ENCODE data around the gene SLC7A11.

Gene SLC7A11

DNA sequence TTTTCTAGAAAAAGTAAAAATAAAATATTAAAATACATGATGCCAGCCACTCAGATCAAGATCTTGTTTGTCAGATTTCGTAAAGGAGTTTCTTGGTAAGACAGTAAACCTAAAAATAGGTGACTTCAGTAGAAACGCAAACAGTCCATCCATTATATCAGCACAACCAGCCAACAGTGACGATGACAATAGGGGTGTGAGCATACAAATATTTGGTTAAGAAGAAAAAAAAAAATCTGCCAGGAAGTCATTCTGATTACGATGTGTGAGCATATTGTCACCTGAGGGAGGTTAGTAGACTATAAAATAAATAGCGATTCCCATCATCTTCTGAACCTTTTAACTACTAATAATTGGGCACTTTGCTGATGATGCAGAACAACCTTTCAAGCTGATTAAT lies 37.6 kb downstream of the SLC7A11 start:
- no peak for DNase-seq

DNA sequence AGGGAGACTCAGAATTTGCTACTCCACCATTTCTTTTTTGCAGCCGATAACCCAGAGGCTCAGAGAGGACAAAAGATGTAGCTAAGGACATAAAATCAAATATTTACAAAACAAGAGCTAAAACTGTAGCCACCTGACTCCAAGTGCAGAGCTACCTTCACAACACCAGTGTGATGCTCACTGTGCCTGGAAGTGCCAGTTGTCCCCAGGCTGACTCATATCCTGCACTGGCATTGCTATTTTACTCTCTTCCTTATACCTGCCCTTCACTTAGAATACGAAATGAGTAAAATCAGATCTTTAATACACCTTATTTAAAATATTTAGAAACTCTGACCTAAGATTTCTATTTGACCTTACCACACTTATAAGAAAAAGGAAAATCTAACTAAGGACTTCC lies 39.5 kb downstream of the SLC7A11 start:
- DNase-seq, result no peak

DNA sequence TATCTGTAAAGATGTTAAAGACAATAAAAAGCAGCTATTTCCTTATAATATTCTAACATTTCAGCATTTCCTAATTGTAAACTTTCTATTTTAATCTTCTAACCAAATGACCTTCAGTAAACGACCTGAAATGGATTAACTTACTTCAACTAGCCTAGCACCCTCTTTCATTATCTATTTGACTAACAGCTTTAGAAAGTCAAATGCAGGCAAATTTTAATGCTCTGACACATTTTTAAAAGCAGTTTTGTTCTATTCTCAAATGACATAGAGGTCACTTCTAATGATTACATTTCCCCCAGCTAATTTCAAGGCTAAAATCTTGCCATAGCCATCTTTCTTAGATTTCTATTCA lies 41.9 kb downstream of the SLC7A11 start:
- DNase-seq, result no peak

DNA sequence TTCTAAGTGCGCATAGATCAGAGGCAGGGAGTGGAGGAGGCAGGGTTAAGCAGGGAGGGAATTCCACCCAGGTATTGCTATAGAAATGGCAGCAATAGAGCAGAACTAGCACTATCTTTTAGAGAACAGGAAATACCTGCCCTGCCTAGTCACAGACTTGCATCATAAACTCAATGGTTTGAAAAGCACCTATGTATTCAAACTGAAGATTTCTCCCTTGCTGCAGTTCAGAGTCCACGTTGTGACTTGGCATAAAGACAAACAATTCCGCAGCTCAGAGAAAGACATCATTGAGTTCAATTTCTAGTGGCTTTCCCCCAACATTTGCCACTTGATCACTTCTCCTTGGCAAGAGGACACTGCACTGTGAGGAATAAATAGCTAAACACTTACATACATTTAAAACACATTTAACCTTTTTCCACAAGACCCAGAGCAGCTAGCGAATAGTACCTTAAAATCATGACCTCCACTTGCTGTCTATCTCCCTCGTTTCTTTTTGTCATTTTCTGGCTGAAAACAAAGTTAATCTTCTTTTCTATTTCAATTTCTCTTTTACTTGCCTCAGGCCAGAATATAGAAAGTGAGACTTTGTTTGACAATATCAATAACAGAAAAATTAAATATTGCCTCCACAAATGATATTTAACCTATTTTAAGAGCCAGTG lies 42.4 kb downstream of the SLC7A11 start:
- DNase-seq, result no peak

DNA sequence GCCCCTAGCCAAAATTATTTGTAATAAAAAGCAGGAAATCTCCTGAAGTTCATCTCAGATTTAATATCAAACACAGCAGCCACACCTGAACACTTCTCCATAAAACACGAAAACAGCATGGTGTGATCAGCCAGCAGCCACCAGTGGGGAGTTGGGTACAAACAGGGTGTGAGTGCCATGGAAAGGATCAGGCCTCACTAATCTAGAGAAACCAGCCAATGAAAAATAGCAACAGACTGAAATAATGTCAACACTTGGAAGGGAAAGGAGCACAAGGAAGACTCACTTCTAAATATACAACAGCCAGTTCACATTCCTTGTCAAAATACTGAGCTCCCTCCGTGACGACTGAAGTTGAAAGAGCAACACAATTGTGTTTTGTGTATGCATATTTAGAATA lies 46.0 kb downstream of the SLC7A11 start:
- DNase-seq, result no peak

DNA sequence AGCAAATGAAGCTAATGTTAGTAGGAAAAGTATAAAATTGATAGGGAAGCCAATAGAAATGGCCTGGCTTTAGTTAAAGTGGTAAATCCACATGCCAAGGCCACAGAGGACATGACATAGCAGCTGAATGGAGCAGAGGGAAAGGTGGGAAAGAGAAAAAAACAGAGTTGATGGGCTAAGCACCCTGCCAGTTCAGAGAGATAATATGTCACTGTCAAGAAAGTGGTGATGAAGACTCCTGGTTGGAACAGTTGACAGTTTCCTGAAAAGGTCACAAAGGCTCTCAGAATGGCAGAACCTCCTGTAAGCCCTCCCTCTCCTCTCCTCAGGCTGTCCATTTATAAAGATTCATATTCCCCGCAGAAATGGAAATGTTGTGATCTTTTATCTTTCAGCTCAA lies 48.2 kb downstream of the SLC7A11 start:
- DNase-seq, result no peak

DNA sequence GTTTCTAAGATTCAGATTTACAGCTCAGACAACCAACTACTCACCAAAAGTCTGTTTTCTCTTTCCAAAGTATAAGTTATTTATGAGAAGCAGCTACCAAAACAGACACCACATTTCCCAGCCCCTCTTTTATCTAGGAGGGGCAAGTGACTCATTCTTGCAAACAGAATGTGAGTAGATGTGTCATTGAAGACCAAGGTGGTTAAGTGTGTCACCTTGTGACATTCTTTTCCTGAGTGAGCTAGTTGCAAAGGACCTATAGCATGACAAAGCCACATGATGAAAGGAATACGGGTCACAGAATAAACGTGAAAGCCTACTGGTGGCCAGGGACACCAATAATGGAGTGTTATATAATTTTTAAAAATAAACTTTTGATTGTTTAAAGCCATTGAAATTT lies 50.0 kb downstream of the SLC7A11 start:
- DNase-seq, result no peak

DNA sequence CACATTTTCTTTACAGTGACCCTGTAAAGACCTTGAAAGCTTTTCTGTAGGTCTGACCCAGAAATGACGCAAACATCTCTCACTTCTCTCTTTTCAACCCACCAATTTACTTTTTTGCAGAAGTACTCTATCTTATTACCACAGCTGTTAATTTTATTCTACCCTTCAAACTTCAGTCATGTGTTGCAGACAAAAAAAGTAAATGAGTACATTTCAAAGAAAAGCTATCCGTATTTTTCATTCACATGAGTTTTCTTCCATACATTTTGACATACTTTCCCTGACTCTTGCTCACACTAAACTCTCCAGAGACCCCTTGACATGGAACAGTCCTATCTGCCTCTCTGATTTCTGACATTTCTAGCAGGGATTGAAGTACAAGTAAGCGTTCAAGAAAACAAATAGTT lies 51.7 kb downstream of the SLC7A11 start:
- no peak for DNase-seq

DNA sequence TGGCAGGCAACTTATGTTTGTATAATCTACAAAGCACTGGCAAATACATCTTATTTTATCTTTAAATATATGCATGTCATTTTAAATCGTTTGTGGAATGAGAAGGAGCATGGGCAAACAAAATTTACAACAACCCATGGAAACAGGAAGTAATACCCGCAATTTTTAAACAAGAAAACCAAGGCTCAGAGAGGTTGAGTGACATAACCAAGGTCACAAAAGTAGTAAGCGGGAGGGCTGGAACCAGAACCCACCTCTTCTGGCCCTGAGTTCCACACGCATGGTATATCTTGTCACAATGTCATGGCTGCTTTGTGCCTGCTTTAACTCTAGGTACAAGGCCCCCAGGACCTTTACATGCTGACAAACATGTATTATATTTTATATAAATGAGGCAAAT lies 52.9 kb downstream of the SLC7A11 start:
- DNase-seq, result no peak

DNA sequence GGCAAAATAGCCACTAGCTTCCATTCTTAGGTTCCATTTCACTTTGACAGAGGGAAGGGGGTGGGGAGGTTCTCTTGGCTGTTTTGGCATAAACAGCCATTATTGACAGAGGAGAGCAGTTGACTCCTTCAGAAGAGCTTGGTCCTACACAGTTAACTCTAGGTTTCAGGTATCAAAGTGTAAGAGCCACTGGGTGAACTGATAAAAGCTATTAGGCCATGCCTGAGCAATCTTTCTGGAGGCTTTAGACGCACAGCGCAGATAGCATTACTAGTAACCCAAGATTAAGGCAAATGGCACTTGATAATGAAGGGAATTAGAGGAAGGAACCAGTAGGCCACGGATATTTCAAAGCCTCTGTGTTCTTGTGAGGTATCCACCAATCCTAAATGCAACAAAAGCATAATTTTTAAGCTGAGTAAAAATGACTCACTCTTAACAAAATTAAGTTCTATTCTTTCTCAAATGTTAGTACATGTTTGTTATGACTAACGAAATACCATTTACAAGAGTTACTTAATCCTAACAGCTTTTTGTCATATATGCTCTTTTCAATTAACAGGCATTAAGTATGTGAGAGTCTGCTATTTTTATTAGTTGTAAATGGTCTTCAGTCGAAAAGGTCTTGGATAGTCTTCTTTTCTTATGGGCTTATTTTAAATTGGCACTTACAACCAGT lies 53.6 kb downstream of the SLC7A11 start:
- DNase-seq, result no peak

DNA sequence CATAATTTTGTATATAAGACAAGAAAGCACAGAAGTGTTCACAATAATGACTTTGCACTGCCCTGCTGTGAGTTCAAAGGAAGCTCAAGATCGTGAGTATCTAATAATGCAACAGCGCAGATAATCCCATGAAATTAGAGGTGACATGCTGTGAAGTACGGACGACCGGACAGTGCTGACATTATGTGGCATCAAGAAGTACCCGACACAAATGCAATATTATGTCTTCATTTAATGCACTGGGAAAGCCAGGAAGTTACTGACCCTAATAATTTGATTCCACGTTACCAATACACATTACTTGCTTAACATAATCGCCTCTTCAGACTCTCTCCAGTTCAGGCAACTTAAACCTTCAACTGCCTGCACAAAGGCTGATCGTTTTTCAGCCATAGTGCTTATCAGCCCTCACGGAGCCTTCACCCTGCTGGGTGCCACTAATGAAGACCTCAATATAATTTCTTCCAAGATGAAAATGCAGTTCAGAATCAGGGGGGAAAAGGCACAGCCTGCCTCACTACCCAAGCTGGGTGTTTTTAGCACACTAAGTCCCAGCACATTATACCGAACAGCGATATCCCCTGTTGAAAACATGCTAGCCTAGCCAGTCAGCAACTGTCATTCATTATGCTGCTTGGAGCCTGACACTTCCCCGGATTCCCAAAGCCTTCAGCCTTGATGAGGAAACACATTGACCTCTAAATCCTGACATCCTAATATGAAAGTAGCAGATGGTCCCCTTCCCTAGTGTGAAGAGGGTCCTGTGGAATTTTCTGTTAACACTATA lies 56.1 kb downstream of the SLC7A11 start:
- no peak for DNase-seq

DNA sequence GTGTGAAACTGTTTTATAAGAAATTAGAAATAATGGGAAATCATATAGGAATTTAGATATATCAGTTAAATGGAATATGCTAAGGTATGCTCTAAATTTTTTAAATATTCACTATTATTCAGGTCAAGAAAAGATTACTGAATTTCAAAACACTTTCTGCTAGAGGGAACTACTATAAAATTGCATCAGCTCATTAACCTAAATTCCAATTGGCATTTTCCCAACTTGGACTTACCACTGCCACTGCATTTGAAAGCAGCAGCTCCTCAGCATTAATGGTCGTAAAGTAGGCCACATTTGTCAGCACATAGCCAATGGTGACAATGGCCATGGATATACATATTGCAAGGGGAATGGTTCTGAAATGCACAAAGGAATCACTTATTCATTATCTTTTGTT lies 57.3 kb downstream of the SLC7A11 start:
- DNase-seq, result no peak

DNA sequence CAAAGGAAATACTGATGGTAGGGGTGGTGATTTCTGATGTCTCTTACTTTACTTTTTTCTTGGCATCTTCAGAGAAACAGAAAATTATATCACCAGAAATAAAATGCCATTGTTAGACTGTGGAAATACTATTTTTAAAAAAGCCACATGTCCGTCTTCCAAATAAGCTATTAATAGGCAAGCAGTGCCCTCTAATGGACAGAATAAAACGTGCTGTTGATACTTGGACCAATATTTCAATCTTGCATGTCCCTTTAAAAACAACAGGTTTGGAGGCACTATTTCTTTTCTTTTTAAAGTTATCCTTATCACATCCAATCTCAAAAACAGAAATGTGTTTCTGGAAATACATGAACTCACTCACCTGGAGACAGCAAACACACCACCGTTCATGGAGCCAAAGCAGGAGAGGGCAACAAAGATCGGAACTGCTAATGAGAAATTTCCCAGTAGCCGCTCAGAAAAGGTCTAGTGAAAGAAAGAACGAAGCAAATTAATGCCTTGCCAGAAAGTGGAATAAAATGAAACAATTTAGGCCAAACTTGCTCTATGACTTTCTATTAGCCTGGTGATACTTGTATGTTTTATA lies 59.2 kb downstream of the SLC7A11 start:
- no peak for DNase-seq

DNA sequence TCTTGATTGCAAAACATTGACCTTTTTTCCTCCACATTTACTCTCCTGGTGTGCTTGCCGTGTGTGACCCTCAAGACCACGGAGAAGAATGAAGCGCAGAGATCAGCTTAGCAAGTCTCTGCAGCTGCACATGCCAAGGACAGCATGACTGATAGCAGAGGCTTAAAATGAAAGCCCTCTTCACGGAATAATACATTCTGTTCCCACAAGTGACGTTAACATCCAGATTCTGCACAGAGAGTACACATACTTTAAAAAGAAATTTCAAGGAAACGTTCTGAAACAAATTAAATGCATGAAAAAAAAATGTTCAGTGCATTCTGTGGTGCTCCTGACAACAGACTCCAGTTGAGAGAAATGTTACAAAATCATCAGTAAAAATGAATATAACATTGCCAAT lies 60.9 kb downstream of the SLC7A11 start:
- no peak for DNase-seq

DNA sequence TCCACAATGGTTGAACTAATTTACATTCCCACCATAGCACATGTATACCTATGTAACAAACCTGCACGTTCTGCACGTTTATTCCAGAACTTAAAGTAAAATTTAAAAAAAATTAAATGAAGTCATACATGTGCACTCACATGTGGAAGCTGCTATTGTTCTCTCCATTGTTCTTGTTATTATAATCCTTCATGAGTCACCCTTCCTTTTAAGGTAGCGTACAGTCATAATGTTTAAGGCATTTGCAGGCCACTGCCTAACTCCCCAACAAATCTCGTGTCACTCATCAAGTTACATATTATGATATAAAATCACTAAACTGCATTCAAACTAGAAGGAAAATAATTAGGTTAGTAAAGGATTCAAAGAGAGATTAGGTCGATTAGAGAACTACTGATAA lies 63.6 kb downstream of the SLC7A11 start:
- no peak for DNase-seq

DNA sequence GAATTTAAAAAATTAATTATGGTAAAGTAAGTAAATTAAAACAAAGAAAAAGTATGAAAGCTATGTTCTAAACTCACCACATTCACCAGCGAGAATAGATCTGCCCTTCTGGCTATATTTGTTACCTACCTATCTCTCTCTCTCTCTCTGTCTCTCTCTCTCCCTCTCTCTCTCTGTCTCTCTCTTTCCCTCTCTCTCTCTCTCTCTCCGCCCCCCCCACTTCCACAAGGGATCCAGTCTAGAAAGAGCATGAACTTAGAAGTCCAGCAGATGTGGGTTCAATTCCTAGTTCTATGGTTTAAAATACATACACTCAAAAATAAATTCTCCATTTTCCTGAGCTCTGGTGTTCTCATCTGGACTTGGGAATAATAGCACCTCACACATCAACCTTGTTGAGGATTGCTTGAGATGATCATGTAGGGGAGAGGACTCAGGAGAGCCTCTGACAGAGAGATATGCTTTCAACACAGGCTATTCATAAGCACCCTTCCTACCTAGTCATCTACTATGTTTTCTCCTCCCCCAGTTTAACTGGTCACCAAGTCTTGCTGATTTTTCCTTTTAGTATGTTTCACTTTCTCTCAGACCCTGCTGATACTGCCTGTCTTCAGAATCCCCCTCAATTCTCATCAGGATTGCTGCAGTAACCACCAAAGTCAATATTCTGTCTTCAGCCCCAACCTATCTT lies 64.7 kb downstream of the SLC7A11 start:
- DNase-seq, result no peak

DNA sequence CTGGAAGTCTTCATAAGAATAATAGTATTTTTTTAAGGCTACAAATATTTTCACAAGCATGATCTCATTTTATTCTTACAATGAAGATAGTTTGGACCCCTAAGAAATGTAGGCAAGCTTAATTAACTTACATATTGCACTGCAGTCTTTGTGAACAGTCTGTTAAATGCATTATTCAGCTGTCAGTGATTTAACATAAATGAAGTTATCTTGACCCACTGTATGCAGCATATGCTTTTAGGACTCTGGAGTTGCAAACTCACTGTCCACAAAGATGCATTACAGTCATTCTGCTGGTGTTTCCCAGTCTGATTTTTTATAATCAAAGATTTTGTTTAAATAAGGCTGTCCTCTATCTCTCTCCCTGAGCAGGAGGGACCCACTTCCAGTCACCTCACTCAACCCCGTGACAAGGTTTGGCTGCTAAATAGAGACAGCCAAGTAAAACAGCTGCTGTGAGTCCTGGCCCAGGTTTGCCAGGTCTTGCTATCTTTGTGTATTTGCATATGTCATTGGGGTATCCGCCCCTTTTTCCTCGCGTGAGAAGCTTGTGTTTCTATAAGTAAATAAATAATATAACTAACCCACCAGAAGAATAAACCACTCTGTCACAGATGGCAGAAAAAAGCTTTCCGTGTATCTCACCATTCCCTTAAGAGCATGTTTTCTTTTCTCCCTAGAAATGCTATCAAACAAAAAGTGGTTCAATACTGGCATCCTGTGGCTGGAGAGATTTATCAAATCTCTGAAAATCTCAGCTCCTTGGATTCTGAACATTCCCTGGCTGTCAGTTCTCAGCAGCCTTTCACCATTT lies 67.0 kb downstream of the SLC7A11 start:
- no peak for DNase-seq

DNA sequence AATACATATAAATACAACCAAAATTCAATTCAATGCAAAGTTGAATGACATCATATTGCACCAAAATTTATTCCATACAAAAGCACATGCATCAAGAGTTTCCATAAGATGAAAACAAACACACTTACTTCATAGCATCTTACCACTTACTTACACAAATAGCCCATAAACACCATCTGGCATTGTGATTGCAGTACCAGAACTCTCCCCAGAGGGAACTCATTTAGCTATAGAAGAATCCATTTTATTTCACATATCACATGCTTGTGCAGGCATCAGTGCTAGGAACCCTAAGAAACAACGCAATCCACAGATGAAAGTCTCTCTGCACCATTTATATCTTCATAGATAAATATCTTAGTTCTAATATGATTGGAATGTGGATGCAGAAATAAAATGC lies 77.9 kb downstream of the SLC7A11 start:
- no peak for DNase-seq

DNA sequence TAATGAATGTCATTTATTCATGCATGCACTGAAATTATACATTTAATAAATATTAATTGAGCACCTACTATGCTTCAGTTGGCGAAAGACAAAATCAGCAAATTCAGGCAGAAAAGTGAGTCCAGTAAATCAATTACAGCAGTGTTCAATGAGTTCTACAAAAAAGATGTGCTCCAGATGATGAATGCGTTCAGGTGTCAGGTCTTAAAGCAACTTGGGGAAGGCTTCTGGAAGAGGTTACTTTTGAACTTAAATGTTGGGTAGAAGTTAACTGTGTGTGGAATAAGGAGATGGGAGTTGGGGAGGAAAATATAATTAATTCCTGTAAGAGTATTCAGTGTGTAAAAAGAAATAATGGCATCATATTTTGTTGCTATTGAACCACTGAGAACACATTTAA lies 79.0 kb downstream of the SLC7A11 start:
- DNase-seq, result no peak

DNA sequence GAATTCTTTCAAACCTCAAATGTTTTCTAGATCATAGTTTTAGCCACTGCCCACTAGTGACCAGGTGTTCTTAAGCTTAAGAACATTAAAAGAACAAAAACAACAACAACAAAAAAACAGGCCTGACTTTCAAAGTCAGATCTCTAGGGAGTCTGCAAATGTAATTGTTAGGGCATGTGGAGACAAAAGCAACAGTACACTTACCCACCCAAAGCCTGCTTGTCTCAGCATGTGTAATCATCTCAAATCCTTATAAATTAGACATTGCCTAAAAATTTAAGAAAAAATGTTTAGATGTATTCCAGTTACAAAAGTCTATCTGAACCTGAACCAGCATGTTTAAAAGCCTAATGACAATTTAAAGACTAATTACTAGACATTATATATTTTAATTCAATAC lies 79.9 kb downstream of the SLC7A11 start:
- no peak for DNase-seq

DNA sequence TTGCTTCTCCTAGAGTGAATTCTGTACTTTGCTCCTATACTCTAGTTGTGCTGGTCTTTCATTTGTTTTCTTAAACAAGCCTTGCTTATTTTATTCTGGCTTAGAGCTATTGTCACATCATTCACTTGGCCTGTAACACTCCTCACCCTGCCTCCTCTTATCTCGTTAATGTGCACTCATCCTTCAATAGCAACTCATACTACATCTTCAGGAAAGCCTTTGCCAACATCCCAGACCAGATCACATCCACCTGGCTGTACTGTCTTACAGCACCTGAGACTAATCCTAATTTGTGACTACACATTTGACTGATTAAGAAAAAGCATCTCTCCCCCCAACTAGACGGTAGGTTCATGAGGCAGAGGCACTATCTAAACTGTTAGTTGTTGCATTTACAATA lies 80.8 kb downstream of the SLC7A11 start:
- no peak for DNase-seq

DNA sequence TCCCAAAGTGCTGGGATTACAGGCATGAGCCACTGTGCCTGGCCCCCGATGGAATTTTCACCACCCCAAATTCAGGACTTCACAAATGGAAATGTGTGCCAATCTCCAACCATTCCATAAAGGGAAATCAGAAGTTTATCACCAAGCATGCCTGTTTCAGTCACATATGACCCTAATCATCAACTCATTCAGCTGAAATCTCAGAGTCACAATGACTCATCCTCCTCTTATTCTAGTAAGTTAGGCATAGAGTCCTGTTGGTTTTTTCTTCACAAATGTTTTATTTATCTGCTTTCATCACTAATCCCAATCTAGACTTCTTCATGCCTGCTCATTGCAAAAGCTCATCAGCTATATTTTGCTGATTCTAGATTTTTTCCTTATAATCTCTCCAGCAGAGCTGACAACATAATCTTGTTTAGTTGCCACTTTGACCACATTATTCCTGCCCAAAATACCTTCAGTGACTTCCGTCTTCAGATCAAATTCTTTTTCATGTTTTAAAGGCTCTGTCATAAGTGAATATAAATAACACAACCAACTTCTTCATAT lies 83.3 kb downstream of the SLC7A11 start:
- DNase-seq, result no peak
